Adrenal gland (tissue), 5 donors: ENCODE measurements around the gene UBAC2.

Source experiments
- POLR2A ChIP-seq, 2 donors: fragments of 450-650 bp; IDR thresholded peaks; one replicate each; pipeline ENCODE4 v1.6.1; 2017; ENCODE audit warnings: antibody characterized with exemption in 2 of 2, mild to moderate bottlenecking in 2 of 2, moderate library complexity in 1 of 2
- TF ChIP-seq, protein P1 (sequence below), 6 experiments: fragments of 450-650 bp in 4 of 6; fragments of 200-600 bp in 2 of 6; sonication (generic) in 1 of 6; IDR thresholded peaks; 1 replicate in 5 of 6; 2 replicates in 1 of 6; pipeline versions ENCODE4 v1.5.1 to v1.8.0; 2016 to 2021; ENCODE audit warnings: antibody characterized with exemption in 6 of 6, mild to moderate bottlenecking in 2 of 6, moderate library complexity in 1 of 6
- donor health status: DM: no; HTN: no; CAD: no.

DNA sequence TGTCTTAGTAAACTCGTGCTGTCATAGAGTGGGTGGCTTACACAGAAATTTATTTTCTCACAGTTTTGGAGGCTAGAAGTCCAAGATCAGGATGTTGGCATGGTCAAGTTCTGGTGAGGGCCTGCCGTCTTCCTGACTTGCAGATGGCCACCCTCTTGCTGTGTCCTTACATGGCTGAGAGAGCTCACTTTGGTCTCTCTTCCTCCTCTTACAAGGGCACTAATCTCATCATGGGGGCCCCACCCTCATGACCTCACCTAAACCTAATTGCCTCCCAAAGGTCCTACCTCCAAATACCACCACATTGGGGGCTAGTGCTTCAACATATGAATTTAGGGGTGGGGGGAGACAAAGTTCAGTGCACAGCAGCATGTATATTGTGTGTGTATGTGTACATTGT is 71.8 kb downstream of the UBAC2 start:
- TF ChIP-seq, protein P1, sequence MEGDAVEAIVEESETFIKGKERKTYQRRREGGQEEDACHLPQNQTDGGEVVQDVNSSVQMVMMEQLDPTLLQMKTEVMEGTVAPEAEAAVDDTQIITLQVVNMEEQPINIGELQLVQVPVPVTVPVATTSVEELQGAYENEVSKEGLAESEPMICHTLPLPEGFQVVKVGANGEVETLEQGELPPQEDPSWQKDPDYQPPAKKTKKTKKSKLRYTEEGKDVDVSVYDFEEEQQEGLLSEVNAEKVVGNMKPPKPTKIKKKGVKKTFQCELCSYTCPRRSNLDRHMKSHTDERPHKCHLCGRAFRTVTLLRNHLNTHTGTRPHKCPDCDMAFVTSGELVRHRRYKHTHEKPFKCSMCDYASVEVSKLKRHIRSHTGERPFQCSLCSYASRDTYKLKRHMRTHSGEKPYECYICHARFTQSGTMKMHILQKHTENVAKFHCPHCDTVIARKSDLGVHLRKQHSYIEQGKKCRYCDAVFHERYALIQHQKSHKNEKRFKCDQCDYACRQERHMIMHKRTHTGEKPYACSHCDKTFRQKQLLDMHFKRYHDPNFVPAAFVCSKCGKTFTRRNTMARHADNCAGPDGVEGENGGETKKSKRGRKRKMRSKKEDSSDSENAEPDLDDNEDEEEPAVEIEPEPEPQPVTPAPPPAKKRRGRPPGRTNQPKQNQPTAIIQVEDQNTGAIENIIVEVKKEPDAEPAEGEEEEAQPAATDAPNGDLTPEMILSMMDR (IDR thresholded peaks at IDR 0.05), result no peak
- no peak for TF ChIP-seq POLR2A (IDR thresholded peaks at IDR 0.05)
